ENCODE results near the gene PLAGL2. TPM values are rescaled to one million over a fixed set of nuclear protein-coding genes. Genes with fewer than 3 reads are reported as not detected.

Gene PLAGL2
- polyA plus RNA-seq, 1 experiment = 3.1 TPM

GRCh38 chr20:32229251-32229747, 21.8 kb upstream of the PLAGL2 start:
- ChIA-PET POLR2A (no interaction called here), CTCF (no interaction called here)
- no peak for DNase-seq (ENCODE audit: low read depth)
- Histone ChIP-seq H3K4me3 (ENCODE audit: low read depth, low read length) (no peak overlapping the region), H3K36me3 (ENCODE audit: control insufficient read depth, insufficient read depth, low read length) (peaks cover 25% of the 10 kb centered on the region), H3K27me3 (ENCODE audit: control insufficient read depth, insufficient read depth, low read length) (no peaks in the 10 kb centered on the region)
- no peak for TF ChIP-seq CTCF (IDR thresholded peaks at IDR 0.05; ENCODE audit: insufficient read depth, low read depth, low read length)

- POLR2A ChIA-PET = no interaction called here
- DNase-seq (ENCODE audit: low read depth) = no peak
- peaks cover 20% of the 10 kb centered on the region for H3K36me3 ChIP-seq (ENCODE audit: control insufficient read depth, insufficient read depth, low read length)
- CTCF ChIA-PET = no interaction called here
- no peak overlapping the region for H3K4me3 ChIP-seq (ENCODE audit: low read depth, low read length)
- no peak for TF ChIP-seq CTCF (IDR thresholded peaks at IDR 0.05; ENCODE audit: insufficient read depth, low read depth, low read length)
- no peaks in the 10 kb centered on the region for H3K27me3 ChIP-seq (ENCODE audit: control insufficient read depth, insufficient read depth, low read length)
These were observed 20.5 kb upstream of the PLAGL2 start for GRCh38 chr20:32227744-32228688.

- TF ChIP-seq CTCF (IDR thresholded peaks at IDR 0.05; ENCODE audit: insufficient read depth, low read depth, low read length) = no peak
- no peak for DNase-seq (ENCODE audit: low read depth)
- CTCF ChIA-PET = no interaction called here
- Histone ChIP-seq H3K27me3 (ENCODE audit: control insufficient read depth, insufficient read depth, low read length) (no peaks in the 10 kb centered on the region), H3K4me3 (ENCODE audit: low read depth, low read length) (no peak overlapping the region), H3K36me3 (ENCODE audit: control insufficient read depth, insufficient read depth, low read length) (peaks cover 17% of the 10 kb centered on the region)
- POLR2A ChIA-PET = no interaction called here
These were observed 19.8 kb upstream of the PLAGL2 start for GRCh38 chr20:32227306-32227705.

GRCh38 chr20:32226391-32226790, 18.8 kb upstream of the PLAGL2 start:
- CTCF ChIA-PET = no interaction called here
- H3K27me3 ChIP-seq (ENCODE audit: control insufficient read depth, insufficient read depth, low read length) = no peaks in the 10 kb centered on the region
- POLR2A ChIA-PET = no interaction called here
- H3K36me3 ChIP-seq (ENCODE audit: control insufficient read depth, insufficient read depth, low read length) = peaks cover 14% of the 10 kb centered on the region
- no peak for DNase-seq (ENCODE audit: low read depth)
- no peak overlapping the region for H3K4me3 ChIP-seq (ENCODE audit: low read depth, low read length)
- TF ChIP-seq CTCF (IDR thresholded peaks at IDR 0.05; ENCODE audit: insufficient read depth, low read depth, low read length) = no peak

- H3K4me3 ChIP-seq (ENCODE audit: low read depth, low read length) = no peak overlapping the region
- peaks cover 15% of the 10 kb centered on the region for H3K36me3 ChIP-seq (ENCODE audit: control insufficient read depth, insufficient read depth, low read length)
- H3K27me3 ChIP-seq (ENCODE audit: control insufficient read depth, insufficient read depth, low read length) = no peaks in the 10 kb centered on the region
- TF ChIP-seq CTCF (IDR thresholded peaks at IDR 0.05; ENCODE audit: insufficient read depth, low read depth, low read length) = no peak
- ChIA-PET CTCF (interaction anchor here (0.6 kb wide), 1 partner anchor 45 kb away, joined by 3 read pairs; no protein-coding TSS in a partner anchor), POLR2A (no interaction called here)
- DNase-seq (ENCODE audit: low read depth) = no peak
These were observed 16.9 kb upstream of the PLAGL2 start for GRCh38 chr20:32224463-32224862.

Data from BJ (cell line).